SKM-1 (cell line): ENCODE measurements around the gene FREM2.

Experiments used
- DNase-seq: peaks from one replicate; lab custom pipeline; 2025; ENCODE audit not compliant: unreplicated experiment; lab: John Stamatoyannopoulos, UW

Gene FREM2

GRCh38 chr13:38758277-38758676 lies 71.4 kb downstream of the FREM2 start:
- no peak for DNase-seq

DNA sequence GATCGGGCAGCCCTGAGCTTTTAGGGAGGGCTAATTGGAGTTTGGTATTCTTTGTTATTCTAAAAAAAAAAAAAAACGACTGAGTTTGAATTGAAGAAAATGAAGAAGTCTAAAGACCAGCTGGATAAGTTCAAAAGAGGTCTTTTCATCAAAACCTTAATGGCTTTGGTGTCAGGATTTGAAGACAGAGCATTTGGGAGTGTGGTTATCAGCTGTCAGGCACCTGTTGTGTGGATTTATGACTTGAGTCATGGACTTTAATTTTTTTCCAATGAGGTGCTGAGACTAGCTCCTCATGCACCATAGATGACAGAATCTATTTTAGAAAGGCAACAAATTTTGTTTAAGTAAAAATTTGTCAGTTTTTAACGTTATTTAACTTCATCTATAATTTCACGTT lies 72.5 kb downstream of the FREM2 start:
- DNase-seq: no peak

DNA sequence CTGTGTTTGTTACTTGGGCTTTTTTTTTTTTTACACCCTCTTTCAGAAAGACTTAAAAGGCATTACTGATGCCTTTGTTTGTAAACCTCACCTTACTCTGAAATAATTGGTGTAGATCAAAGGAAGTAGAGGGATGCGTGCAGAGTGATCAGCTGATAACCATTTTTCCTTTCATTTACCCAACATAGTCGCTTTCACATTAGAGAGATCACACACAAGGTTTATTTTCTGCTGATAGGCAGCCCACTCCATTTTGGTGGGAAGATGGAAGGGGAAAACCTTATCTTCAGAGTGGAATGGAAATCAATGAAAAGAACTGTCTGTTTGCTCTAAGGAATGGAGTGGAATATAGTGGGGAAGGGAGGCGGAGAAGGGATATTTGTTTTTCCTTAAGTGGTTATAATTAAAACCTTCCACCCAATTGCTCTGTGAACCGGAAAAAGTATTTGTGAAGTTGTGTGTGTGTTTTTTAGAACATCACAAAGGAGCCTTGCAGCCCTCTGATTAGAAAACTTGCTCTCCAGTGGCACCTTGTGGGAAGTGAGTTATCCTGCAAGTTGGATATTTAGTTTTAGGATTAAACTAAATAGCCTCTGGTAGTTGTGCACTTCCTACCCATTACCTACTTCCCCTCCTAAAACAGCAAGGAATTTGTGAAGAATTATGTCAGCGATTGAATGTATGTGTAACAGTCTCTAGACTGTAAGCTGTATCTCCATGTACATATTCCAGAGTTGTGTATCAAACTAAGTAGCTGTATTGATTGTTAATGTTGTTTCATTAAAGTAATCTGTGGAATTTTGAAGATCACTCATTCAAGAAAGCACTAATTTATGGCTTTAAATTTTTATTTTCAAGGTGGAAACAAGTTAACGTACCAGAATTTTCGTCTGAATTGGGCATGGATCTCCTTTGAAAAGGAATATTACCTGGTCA lies 76.8 kb downstream of the FREM2 start:
- peak; percentile 66 for DNase-seq

- DNase-seq: no peak
Measured at GRCh38 chr13:38766799-38767198, 79.9 kb downstream of the FREM2 start.

- DNase-seq: no peak
Measured at GRCh38 chr13:38767506-38768265, 80.8 kb downstream of the FREM2 start.

DNA sequence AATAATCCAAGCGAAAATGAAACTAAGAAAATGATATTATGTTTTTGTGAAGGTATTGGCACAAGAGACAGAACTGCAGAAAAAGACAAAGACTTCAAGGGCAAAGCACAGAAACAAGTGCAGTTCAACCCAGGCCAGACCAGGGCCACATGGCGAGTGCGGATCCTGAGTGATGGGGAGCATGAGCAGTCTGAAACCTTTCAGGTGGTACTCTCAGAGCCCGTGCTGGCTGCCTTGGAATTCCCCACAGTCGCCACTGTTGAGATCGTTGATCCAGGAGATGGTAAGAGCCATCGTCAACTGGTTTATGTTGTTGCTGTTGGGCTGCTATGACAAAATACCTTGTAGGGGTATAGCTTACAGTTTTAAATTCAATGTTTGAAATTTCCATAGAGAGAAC lies 82.6 kb downstream of the FREM2 start:
- DNase-seq: no peak

- no peak for DNase-seq
Measured at GRCh38 chr13:38775085-38775484, 88.2 kb downstream of the FREM2 start.

DNA sequence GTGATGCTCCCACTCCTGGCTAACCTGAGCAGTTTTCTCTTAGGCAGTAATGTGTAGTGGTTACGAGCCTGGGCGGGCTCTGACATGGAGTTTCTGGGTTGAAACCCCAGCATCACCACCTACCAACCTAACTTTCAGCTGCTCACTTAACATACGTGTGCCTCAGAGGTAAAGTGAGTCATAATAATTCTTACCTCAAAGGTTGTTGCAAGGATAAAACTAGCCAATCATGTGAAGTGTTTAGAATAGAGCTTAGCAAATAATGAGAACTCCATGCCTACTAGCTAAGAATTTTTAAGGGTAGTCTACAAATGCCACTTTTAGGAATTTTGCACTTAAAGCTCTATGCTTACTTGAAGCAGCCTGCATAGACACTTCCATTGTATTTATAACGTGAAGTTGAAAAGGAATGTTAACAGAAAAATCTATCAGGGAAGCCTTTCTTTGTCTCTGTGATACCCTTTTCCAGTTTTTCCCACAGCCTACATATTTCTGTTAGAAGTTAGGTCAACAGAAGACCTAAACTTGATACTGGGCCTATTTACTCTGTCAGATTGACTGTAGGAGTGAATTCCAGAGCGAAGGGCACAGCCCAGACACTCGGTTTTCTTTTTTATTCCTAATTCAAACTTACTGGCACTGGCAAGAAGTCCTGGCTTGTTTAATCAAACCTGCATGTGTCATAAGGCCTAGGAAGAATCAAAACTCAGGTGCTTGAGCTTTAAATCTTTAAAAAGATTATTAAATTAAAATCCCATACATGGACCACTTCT lies 90.7 kb downstream of the FREM2 start:
- DNase-seq: no peak

- DNase-seq: no peak
Measured at GRCh38 chr13:38781539-38781938, 94.7 kb downstream of the FREM2 start.

DNA sequence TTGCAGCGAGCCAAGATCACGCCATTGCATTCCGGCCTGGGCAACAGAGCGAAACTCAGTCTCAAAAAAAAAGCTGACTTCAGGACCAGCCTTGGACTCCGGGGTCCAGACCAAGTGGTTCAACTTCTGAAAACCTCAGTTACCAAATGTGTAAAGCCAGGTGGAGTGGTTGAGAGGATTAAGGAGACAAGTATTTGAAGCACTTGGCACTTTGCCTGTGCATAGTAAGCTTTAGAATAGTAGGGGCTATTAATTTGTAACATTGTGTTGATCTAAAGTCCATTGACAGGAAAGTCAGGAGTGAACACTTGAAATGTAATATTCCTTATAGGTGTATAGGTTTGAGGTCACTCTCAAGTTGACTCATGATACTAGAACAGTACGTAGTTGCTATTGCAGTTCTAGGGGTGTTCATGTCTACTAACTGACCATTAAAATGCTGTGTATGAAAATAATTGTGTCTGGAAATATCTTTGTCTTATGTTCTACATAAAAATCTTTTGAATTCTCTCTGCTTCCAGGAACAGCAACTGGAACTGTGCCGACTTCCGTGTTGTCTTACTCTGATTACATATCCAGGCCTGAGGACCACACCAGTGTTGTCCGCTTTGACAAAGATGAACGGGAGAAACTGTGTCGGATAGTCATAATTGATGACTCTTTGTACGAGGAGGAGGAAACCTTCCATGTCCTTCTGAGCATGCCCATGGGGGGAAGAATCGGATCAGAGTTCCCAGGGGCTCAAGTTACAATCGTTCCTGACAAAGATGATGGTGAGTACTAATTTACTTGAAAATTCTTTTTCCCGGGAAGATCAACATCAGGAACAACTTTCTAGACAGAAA lies 97.4 kb downstream of the FREM2 start:
- no peak for DNase-seq

GRCh38 chr13:38785042-38785441 lies 98.2 kb downstream of the FREM2 start:
- no peak for DNase-seq

GRCh38 chr13:38785490-38785889 lies 98.6 kb downstream of the FREM2 start:
- DNase-seq: no peak

GRCh38 chr13:38787550-38787949 lies 100.7 kb downstream of the FREM2 start:
- no peak for DNase-seq

- no peak for DNase-seq
Measured at GRCh38 chr13:38796890-38797289, 110.0 kb downstream of the FREM2 start.

DNA sequence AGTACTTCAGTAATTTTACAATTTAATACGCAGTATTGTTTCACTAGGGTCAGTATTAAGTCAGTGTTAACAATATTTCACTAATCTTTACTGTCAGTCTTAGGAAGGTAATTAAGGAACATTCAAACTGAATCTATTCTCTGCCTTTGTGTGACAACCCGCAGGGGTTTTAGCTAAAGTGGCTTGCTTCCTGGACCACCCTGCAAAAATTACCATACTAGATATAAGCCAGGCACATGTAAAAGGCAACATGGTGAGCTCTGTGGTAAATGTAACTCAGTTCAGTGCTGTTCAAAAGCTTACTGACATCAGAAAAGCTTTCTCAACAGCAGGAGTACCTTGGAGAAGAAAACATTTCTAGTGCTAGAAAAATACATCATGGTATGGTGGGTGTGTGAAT lies 116.7 kb downstream of the FREM2 start:
- DNase-seq: no peak

GRCh38 chr13:38804061-38804460 lies 117.2 kb downstream of the FREM2 start:
- DNase-seq: no peak

GRCh38 chr13:38804536-38804935 lies 117.7 kb downstream of the FREM2 start:
- DNase-seq: no peak

DNA sequence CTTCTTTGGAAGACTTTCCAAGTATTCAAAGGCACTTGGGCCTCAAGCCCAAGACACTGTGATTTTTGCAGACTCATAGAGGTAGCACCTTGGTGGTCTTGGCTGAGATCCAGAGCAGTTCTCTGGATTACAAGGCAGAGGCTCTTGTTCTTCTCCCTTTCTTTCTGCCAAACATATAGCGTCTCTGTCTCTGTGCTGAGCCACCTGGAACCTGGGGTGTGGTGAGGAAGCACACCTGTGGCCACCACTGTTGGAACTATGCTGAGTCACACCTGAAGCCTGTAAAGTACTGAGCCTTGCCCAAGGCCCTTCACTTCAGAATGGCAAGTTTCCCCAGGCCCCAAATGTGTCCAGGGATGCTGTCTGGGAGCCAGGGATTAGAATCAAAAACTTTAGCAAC lies 127.5 kb downstream of the FREM2 start:
- no peak for DNase-seq

- DNase-seq: no peak
Measured at GRCh38 chr13:38819053-38819452, 132.2 kb downstream of the FREM2 start.

DNA sequence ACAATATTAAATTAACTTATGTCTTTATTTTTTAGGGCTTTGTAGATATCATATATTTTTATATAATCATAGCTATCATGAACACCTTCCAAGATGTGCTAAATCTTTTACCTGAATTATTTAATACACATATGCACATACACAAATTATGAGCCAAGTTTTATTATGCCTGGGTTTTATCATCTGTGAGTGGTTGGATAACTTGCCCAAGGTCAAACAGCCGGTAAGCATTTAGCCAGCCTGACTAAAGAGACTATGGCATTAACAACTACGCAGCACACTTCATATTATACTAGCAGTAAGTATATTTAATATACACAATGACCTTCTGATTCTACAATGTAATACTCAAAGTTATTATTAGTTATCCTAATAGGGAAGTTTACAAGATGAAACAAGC lies 132.7 kb downstream of the FREM2 start:
- DNase-seq: no peak
